ENCODE results near the gene BTBD6.

DNA sequence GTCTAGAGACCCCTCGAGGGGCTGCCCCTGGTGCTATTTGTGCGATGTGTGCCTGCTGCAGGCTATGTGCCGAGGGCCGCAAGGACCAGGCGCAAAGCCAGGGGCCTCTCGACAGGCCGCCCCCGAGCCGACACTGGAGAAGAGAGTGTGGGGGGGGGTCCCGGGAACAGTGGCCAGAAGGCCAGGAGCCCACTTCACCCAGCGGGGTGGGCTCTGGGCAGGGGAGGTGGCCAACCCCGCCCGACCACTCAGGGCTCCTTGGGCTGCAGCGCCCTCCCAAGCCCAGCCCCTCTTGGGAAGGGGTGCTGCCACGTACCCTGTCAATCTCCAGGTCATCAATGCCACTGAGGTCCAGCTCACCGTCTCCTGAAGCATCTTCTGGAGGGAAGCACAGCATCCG is 28.6 kb upstream of the BTBD6 start:
- TF ChIP-seq TEAD4 (IDR thresholded peaks at IDR 0.05) (no peak), YY1 (IDR thresholded peaks at IDR 0.05; ENCODE audit: low read depth) (no peak), TCF12 (IDR thresholded peaks at IDR 0.05; ENCODE audit: low read depth) (no peak), TAF1 (IDR thresholded peaks at IDR 0.05; ENCODE audit: low read depth) (no peak), EP300 (IDR thresholded peaks at IDR 0.05; ENCODE audit: borderline replicate concordance) (no peak), CEBPB (IDR thresholded peaks at IDR 0.05) (no peak), EGR1 (IDR thresholded peaks at IDR 0.05) (no peak), CREB1 (IDR thresholded peaks at IDR 0.05; ENCODE audit: low read depth) (no peak)
- TF ChIP-seq, protein P1, sequence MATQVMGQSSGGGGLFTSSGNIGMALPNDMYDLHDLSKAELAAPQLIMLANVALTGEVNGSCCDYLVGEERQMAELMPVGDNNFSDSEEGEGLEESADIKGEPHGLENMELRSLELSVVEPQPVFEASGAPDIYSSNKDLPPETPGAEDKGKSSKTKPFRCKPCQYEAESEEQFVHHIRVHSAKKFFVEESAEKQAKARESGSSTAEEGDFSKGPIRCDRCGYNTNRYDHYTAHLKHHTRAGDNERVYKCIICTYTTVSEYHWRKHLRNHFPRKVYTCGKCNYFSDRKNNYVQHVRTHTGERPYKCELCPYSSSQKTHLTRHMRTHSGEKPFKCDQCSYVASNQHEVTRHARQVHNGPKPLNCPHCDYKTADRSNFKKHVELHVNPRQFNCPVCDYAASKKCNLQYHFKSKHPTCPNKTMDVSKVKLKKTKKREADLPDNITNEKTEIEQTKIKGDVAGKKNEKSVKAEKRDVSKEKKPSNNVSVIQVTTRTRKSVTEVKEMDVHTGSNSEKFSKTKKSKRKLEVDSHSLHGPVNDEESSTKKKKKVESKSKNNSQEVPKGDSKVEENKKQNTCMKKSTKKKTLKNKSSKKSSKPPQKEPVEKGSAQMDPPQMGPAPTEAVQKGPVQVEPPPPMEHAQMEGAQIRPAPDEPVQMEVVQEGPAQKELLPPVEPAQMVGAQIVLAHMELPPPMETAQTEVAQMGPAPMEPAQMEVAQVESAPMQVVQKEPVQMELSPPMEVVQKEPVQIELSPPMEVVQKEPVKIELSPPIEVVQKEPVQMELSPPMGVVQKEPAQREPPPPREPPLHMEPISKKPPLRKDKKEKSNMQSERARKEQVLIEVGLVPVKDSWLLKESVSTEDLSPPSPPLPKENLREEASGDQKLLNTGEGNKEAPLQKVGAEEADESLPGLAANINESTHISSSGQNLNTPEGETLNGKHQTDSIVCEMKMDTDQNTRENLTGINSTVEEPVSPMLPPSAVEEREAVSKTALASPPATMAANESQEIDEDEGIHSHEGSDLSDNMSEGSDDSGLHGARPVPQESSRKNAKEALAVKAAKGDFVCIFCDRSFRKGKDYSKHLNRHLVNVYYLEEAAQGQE (IDR thresholded peaks at IDR 0.05; ENCODE audit: low read depth), result no peak
